ENCODE data around the gene PRM1. TPM values are rescaled to one million over a fixed set of nuclear protein-coding genes. Genes with fewer than 3 reads are reported as not detected.

Gene PRM1
- total and polyA plus RNA-seq, 4 donors = not detected

GRCh38 chr16:11283820-11284248 lies 2.7 kb upstream of the PRM1 start:
- TF ChIP-seq CTCF (IDR thresholded peaks at IDR 0.05; ENCODE audit: control extremely low read depth, extremely low read depth) = no peak
- Histone ChIP-seq H3K9ac (ENCODE audit: insufficient read depth in 1 of 2, low read length in 2 of 2) (no peak overlapping the region), H3K27ac (ENCODE audit: low read depth in 1 of 2, low read length in 1 of 2) (no peak overlapping the region), H3K4me3 (no peak overlapping the region), H3K9me3 (ENCODE audit: control insufficient read depth in 4 of 4, insufficient read depth in 3 of 4, low read length in 3 of 4) (no peaks in the 10 kb centered on the region), H3K36me3 (ENCODE audit: control insufficient read depth in 4 of 4, insufficient read depth in 4 of 4, low read length in 4 of 4) (no peaks in the 10 kb centered on the region), H3K4me1 (ENCODE audit: control insufficient read depth in 5 of 5, insufficient read depth in 5 of 5, low read length in 5 of 5) (peaks cover 0 to 6% (median 0%) of the 10 kb centered on the region in 5 donors), H3K27me3 (ENCODE audit: control insufficient read depth in 3 of 3, insufficient read depth in 3 of 3, low read length in 2 of 3) (no peaks in the 10 kb centered on the region)
- WGBS, 2 donors = 52 to 55% methylated on average over 4 of the region's 4 CpGs
- DNase-seq = no peak
- no peak for ATAC-seq (ENCODE audit: insufficient read depth, low FRiP score)

GRCh38 chr16:11278681-11279628 lies 2.2 kb downstream of the PRM1 start:
- WGBS, 2 donors = 78 to 85% methylated on average over 7 of the region's 7 CpGs
- ATAC-seq (ENCODE audit: insufficient read depth, low FRiP score) = no peak

GRCh38 chr16:11277607-11278337 lies 3.4 kb downstream of the PRM1 start:
- ATAC-seq (ENCODE audit: insufficient read depth, low FRiP score) (no peak), DNase-seq (no peak)
- no peak overlapping the region for H3K27ac ChIP-seq (ENCODE audit: low read depth in 1 of 2, low read length in 1 of 2)
- no peak for TF ChIP-seq CTCF (IDR thresholded peaks at IDR 0.05; ENCODE audit: control extremely low read depth, extremely low read depth)
- no peaks in the 10 kb centered on the region for H3K9me3 ChIP-seq (ENCODE audit: control insufficient read depth in 4 of 4, insufficient read depth in 3 of 4, low read length in 3 of 4)
- no peak overlapping the region for H3K9ac ChIP-seq (ENCODE audit: insufficient read depth in 1 of 2, low read length in 2 of 2)
- H3K36me3 ChIP-seq (ENCODE audit: control insufficient read depth in 4 of 4, insufficient read depth in 4 of 4, low read length in 4 of 4) = no peaks in the 10 kb centered on the region
- H3K4me1 ChIP-seq (ENCODE audit: control insufficient read depth in 5 of 5, insufficient read depth in 5 of 5, low read length in 5 of 5) = peaks cover 0 to 19% (median 0%) of the 10 kb centered on the region in 5 donors
- H3K27me3 ChIP-seq (ENCODE audit: control insufficient read depth in 3 of 3, insufficient read depth in 3 of 3, low read length in 2 of 3) = no peaks in the 10 kb centered on the region
- WGBS, 2 donors = 87 to 94% methylated on average over 12 of the region's 12 CpGs
- no peak overlapping the region for H3K4me3 ChIP-seq

More at GRCh38 chr16:11278681-11279628, 2.2 kb downstream of the PRM1 start:
- no peaks in the 10 kb centered on the region for H3K9me3 ChIP-seq (ENCODE audit: control insufficient read depth in 4 of 4, insufficient read depth in 3 of 4, low read length in 3 of 4)
- H3K27me3 ChIP-seq (ENCODE audit: control insufficient read depth in 3 of 3, insufficient read depth in 3 of 3, low read length in 2 of 3) = no peaks in the 10 kb centered on the region
- H3K36me3 ChIP-seq (ENCODE audit: control insufficient read depth in 4 of 4, insufficient read depth in 4 of 4, low read length in 4 of 4) = no peaks in the 10 kb centered on the region
- peaks cover 0 to 8% (median 0%) of the 10 kb centered on the region in 5 donors for H3K4me1 ChIP-seq (ENCODE audit: control insufficient read depth in 5 of 5, insufficient read depth in 5 of 5, low read length in 5 of 5)
- DNase-seq = no peak
- no peak overlapping the region for H3K4me3 ChIP-seq
- H3K9ac ChIP-seq (ENCODE audit: insufficient read depth in 1 of 2, low read length in 2 of 2) = no peak overlapping the region
- H3K27ac ChIP-seq (ENCODE audit: low read depth in 1 of 2, low read length in 1 of 2) = no peak overlapping the region
- no peak for TF ChIP-seq CTCF (IDR thresholded peaks at IDR 0.05; ENCODE audit: control extremely low read depth, extremely low read depth)

Data from lung (tissue), 12 donors.